ENCODE results near the gene PLXNB3. TPM values are rescaled to one million over a fixed set of nuclear protein-coding genes. Genes with fewer than 3 reads are reported as not detected.

PLXNB3 gene
- total RNA-seq, 1 experiment from 2014 or later: 2.5 TPM

- H3K4me3 Mint-ChIP-seq: no peak overlapping the region
- POLR2A ChIA-PET: no interaction called here
- H3K9me3 Mint-ChIP-seq: peaks cover 13% of the 10 kb centered on the region
- ATAC-seq (no peak), DNase-seq (ENCODE audit: low spot score) (no peak)
- peaks cover 7% of the 10 kb centered on the region for H3K4me1 Mint-ChIP-seq
- H3K27me3 Mint-ChIP-seq (ENCODE audit: low read depth): no peaks in the 10 kb centered on the region
- H3K27ac Mint-ChIP-seq: no peak overlapping the region
- peaks cover 11% of the 10 kb centered on the region for H3K36me3 Mint-ChIP-seq
- TF ChIP-seq, protein P1, sequence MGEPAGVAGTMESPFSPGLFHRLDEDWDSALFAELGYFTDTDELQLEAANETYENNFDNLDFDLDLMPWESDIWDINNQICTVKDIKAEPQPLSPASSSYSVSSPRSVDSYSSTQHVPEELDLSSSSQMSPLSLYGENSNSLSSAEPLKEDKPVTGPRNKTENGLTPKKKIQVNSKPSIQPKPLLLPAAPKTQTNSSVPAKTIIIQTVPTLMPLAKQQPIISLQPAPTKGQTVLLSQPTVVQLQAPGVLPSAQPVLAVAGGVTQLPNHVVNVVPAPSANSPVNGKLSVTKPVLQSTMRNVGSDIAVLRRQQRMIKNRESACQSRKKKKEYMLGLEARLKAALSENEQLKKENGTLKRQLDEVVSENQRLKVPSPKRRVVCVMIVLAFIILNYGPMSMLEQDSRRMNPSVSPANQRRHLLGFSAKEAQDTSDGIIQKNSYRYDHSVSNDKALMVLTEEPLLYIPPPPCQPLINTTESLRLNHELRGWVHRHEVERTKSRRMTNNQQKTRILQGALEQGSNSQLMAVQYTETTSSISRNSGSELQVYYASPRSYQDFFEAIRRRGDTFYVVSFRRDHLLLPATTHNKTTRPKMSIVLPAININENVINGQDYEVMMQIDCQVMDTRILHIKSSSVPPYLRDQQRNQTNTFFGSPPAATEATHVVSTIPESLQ (CRISPR knock-in tag; IDR thresholded peaks at IDR 0.05): no peak
- TF ChIP-seq NFYB (CRISPR knock-in tag; conservative IDR thresholded peaks at IDR 0.05; ENCODE audit: low read depth) (no peak), ATF1 (CRISPR knock-in tag; IDR thresholded peaks at IDR 0.05) (no peak), MXD4 (CRISPR knock-in tag; IDR thresholded peaks at IDR 0.05; ENCODE audit: borderline replicate concordance) (no peak), ZNF416 (CRISPR knock-in tag; IDR thresholded peaks at IDR 0.05) (no peak), ZNF232 (CRISPR knock-in tag; IDR thresholded peaks at IDR 0.05) (no peak), TCF7 (CRISPR knock-in tag; IDR thresholded peaks at IDR 0.05; ENCODE audit: low read depth) (no peak), ZNF671 (CRISPR knock-in tag; IDR thresholded peaks at IDR 0.05) (no peak), ZNF138 (CRISPR knock-in tag; conservative IDR thresholded peaks at IDR 0.05) (no peak), ZNF396 (CRISPR knock-in tag; IDR thresholded peaks at IDR 0.05; ENCODE audit: borderline replicate concordance) (no peak), NFE2L1 (CRISPR knock-in tag; IDR thresholded peaks at IDR 0.05) (no peak), SP1 (CRISPR knock-in tag; conservative IDR thresholded peaks at IDR 0.05) (no peak), GABPB1 (CRISPR knock-in tag; IDR thresholded peaks at IDR 0.05) (no peak)
- TF ChIP-seq, protein P2, sequence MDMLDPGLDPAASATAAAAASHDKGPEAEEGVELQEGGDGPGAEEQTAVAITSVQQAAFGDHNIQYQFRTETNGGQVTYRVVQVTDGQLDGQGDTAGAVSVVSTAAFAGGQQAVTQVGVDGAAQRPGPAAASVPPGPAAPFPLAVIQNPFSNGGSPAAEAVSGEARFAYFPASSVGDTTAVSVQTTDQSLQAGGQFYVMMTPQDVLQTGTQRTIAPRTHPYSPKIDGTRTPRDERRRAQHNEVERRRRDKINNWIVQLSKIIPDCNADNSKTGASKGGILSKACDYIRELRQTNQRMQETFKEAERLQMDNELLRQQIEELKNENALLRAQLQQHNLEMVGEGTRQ (CRISPR knock-in tag; IDR thresholded peaks at IDR 0.05): no peak
- TF ChIP-seq, protein P3, sequence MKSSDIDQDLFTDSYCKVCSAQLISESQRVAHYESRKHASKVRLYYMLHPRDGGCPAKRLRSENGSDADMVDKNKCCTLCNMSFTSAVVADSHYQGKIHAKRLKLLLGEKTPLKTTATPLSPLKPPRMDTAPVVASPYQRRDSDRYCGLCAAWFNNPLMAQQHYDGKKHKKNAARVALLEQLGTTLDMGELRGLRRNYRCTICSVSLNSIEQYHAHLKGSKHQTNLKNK (CRISPR knock-in tag; IDR thresholded peaks at IDR 0.05): no peak
- TF ChIP-seq, protein P4, sequence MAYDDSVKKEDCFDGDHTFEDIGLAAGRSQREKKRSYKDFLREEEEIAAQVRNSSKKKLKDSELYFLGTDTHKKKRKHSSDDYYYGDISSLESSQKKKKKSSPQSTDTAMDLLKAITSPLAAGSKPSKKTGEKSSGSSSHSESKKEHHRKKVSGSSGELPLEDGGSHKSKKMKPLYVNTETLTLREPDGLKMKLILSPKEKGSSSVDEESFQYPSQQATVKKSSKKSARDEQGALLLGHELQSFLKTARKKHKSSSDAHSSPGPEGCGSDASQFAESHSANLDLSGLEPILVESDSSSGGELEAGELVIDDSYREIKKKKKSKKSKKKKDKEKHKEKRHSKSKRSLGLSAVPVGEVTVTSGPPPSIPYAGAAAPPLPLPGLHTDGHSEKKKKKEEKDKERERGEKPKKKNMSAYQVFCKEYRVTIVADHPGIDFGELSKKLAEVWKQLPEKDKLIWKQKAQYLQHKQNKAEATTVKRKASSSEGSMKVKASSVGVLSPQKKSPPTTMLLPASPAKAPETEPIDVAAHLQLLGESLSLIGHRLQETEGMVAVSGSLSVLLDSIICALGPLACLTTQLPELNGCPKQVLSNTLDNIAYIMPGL (CRISPR knock-in tag; IDR thresholded peaks at IDR 0.05): no peak
- TF ChIP-seq, protein P5, sequence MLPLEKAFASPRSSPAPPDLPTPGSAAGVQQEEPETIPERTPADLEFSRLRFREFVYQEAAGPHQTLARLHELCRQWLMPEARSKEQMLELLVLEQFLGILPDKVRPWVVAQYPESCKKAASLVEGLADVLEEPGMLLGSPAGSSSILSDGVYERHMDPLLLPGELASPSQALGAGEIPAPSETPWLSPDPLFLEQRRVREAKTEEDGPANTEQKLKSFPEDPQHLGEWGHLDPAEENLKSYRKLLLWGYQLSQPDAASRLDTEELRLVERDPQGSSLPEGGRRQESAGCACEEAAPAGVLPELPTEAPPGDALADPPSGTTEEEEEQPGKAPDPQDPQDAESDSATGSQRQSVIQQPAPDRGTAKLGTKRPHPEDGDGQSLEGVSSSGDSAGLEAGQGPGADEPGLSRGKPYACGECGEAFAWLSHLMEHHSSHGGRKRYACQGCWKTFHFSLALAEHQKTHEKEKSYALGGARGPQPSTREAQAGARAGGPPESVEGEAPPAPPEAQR (CRISPR knock-in tag; IDR thresholded peaks at IDR 0.05): no peak
- CTCF ChIA-PET: interaction anchor here (0.5 to 1.5 kb wide), 5 partner anchors 22 to 68 kb away, joined by 3 to 4 read pairs (median 3); no protein-coding TSS in a partner anchor
These were observed 27.8 kb upstream of the PLXNB3 start for GRCh38 chrX:153736071-153736820.

GRCh38 chrX:153736871-153737441 is 27.1 kb upstream of the PLXNB3 start:
- ChIA-PET CTCF (interaction anchor here (1.0 to 1.5 kb wide), 2 partner anchors 29 to 69 kb away, joined by 3 to 4 read pairs; no protein-coding TSS in a partner anchor), POLR2A (no interaction called here)
- Mint-ChIP-seq H3K9me3 (peaks cover 6% of the 10 kb centered on the region), H3K27me3 (ENCODE audit: low read depth) (no peaks in the 10 kb centered on the region), H3K4me1 (peaks cover 7% of the 10 kb centered on the region), H3K36me3 (peaks cover 4% of the 10 kb centered on the region), H3K27ac (no peak overlapping the region), H3K4me3 (no peak overlapping the region)
- DNase-seq (ENCODE audit: low spot score) (no peak), ATAC-seq (no peak)
- TF ChIP-seq JUN (CRISPR knock-in tag; IDR thresholded peaks at IDR 0.05) (no peak), MLX (CRISPR knock-in tag; IDR thresholded peaks at IDR 0.05) (no peak), ELF4 (CRISPR knock-in tag; IDR thresholded peaks at IDR 0.05; ENCODE audit: low read depth) (no peak)
- TF ChIP-seq, protein P6, sequence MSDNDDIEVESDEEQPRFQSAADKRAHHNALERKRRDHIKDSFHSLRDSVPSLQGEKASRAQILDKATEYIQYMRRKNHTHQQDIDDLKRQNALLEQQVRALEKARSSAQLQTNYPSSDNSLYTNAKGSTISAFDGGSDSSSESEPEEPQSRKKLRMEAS (CRISPR knock-in tag; IDR thresholded peaks at IDR 0.05): no peak
- TF ChIP-seq, protein P5 (CRISPR knock-in tag; IDR thresholded peaks at IDR 0.05): no peak
- TF ChIP-seq, protein P2 (CRISPR knock-in tag; IDR thresholded peaks at IDR 0.05): no peak

All from WTC11 (cell line).